Calu3 (cell line): ENCODE data around the gene KCNA4. TPM values are rescaled to one million over a fixed set of nuclear protein-coding genes. Genes with fewer than 3 reads are reported as not detected.

Source experiments
- Bru-seq: library from RNA; stranded (reverse); fragments of 400-500 nt; gene quantifications from one replicate; lab custom pipeline; 2021; lab: Mats Ljungman, UMichigan
- BruChase-seq, 2 experiments: library from RNA; stranded (reverse); fragments of 400-500 nt; gene quantifications; one replicate each; lab custom pipeline; 2021; lab: Mats Ljungman, UMichigan
- BruUV-seq: library from RNA; stranded (reverse); fragments of 400-500 nt; replicated peaks from 2 replicates; lab custom pipeline; 2021; lab: Mats Ljungman, UMichigan
- CTCF ChIA-PET: fragments of 300-600 bp; sonication (Branson Sonifier 250); formaldehyde crosslinking; loops from one replicate; lab custom pipeline; 2022; ENCODE audit warnings: antibody characterized with exemption; lab: Charles Lee
- DNase-seq: peaks from one replicate; pipeline ENCODE4 v3.0.0; 2022
- H3K27ac Mint-ChIP-seq: one replicate; pipeline ENCODE4 v1.8.0; 2022; ENCODE audit warnings: mixed read lengths; ENCODE audit not compliant: unreplicated experiment
- H3K27me3 Mint-ChIP-seq: one replicate; pipeline ENCODE4 v1.8.0; 2022; ENCODE audit warnings: mixed read lengths; ENCODE audit not compliant: unreplicated experiment
- H3K36me3 Mint-ChIP-seq: one replicate; pipeline ENCODE4 v1.8.0; 2022; ENCODE audit warnings: mild to moderate bottlenecking, moderate library complexity, mixed read lengths; ENCODE audit not compliant: insufficient read depth, unreplicated experiment
- H3K4me1 Mint-ChIP-seq: one replicate; pipeline ENCODE4 v1.8.0; 2022; ENCODE audit warnings: mild to moderate bottlenecking, low read depth, mixed read lengths; ENCODE audit not compliant: unreplicated experiment
- H3K4me3 Mint-ChIP-seq: one replicate; pipeline ENCODE4 v1.8.0; 2022; ENCODE audit warnings: mild to moderate bottlenecking, low read depth, moderate library complexity, mixed read lengths; ENCODE audit not compliant: unreplicated experiment
- H3K9me3 Mint-ChIP-seq: one replicate; pipeline ENCODE4 v1.8.0; 2022; ENCODE audit warnings: low read depth, mixed read lengths; ENCODE audit not compliant: unreplicated experiment
- CTCF ChIP-seq: fragments of 200-600 bp; IDR thresholded peaks from one replicate; pipeline ENCODE4 v1.8.0; 2022; ENCODE audit warnings: antibody characterized with exemption; ENCODE audit not compliant: unreplicated experiment
- intact Hi-C: fragments of 100-400 bp; cut with micrococcal nuclease; formaldehyde crosslinking; loops from one replicate; pipeline ENCODE4 v1.10.0; 2022; ENCODE audit not compliant: unreplicated experiment
- long read RNA-seq: library from polyadenylated mRNA; stranded (forward); transcript quantifications from one replicate; pipeline ENCODE4 v2.0.0, GENCODE V29; 2022
- total RNA-seq: library from RNA; stranded (reverse); gene quantifications from 2 replicates; pipeline ENCODE4 v1.2.3, GENCODE V29; 2022

The KCNA4 gene
- total RNA-seq (not detected in 2 replicates), Bru-seq, nascent RNA (not detected), BruChase-seq, experiment 1, labeled RNA remaining after a 6-hour chase (percentile 15 among the genes with signal in this experiment), BruChase-seq, experiment 2, labeled RNA remaining after a 2-hour chase (not detected)
- long read RNA-seq: 0 reads

GRCh38 chr11:30016588-30017363 is at the start of gene KCNA4:
KCNA4 (minus strand) TSS chr11:30017030; CDS start chr11:30012678, 4,352 bp downstream.
- intact Hi-C loops: no loop called here
- H3K4me1 Mint-ChIP-seq: no peaks in the 10 kb centered on the region
- BruUV-seq: no TSS peak

GRCh38 chr11:30062103-30062502 is 45.3 kb upstream of the KCNA4 start:
- Mint-ChIP-seq H3K27ac (no peak overlapping the region), H3K9me3 (peaks cover 15% of the 10 kb centered on the region), H3K4me3 (no peak overlapping the region), H3K27me3 (no peaks in the 10 kb centered on the region), H3K36me3 (no peaks in the 10 kb centered on the region), H3K4me1 (no peaks in the 10 kb centered on the region)
- no peak for DNase-seq
- CTCF ChIA-PET: no interaction called here
- intact Hi-C loops: no loop called here
- BruUV-seq: no TSS peak
- TF ChIP-seq CTCF: no peak

More at GRCh38 chr11:30016588-30017363, at the start of gene KCNA4:
- no peaks in the 10 kb centered on the region for H3K36me3 Mint-ChIP-seq
- H3K27me3 Mint-ChIP-seq: no peaks in the 10 kb centered on the region
- no peak within 1 kb of the TSS for H3K4me3 Mint-ChIP-seq
- no peak within 1 kb of the TSS for H3K27ac Mint-ChIP-seq
- CTCF ChIA-PET: no interaction called here
- H3K9me3 Mint-ChIP-seq: peaks cover 1% of the 10 kb centered on the region
- TF ChIP-seq CTCF: no peak
- DNase-seq: no peak

GRCh38 chr11:30059172-30059815 is 42.5 kb upstream of the KCNA4 start:
- CTCF ChIA-PET: no interaction called here
- no peaks in the 10 kb centered on the region for H3K4me1 Mint-ChIP-seq
- H3K9me3 Mint-ChIP-seq: peaks cover 6% of the 10 kb centered on the region
- no TSS peak for BruUV-seq
- no peak for TF ChIP-seq CTCF
- DNase-seq: no peak
- no peak overlapping the region for H3K4me3 Mint-ChIP-seq
- H3K27me3 Mint-ChIP-seq: no peaks in the 10 kb centered on the region
- H3K27ac Mint-ChIP-seq: no peak overlapping the region
- H3K36me3 Mint-ChIP-seq: no peaks in the 10 kb centered on the region
- intact Hi-C loops: no loop called here

- no peaks in the 10 kb centered on the region for H3K36me3 Mint-ChIP-seq
- H3K27me3 Mint-ChIP-seq: no peaks in the 10 kb centered on the region
- peaks cover 10% of the 10 kb centered on the region for H3K9me3 Mint-ChIP-seq
- CTCF ChIA-PET: no interaction called here
- TF ChIP-seq CTCF: no peak
- no peak overlapping the region for H3K27ac Mint-ChIP-seq
- no TSS peak for BruUV-seq
- no peak overlapping the region for H3K4me3 Mint-ChIP-seq
- DNase-seq: no peak
- H3K4me1 Mint-ChIP-seq: no peaks in the 10 kb centered on the region
- intact Hi-C loops: no loop called here
Measured at GRCh38 chr11:30049214-30049613, 32.4 kb upstream of the KCNA4 start.
